ENCODE results near the gene LETM1.

GRCh38 chr4:1767061-1767769 lies 88.7 kb downstream of the LETM1 start:
- TF ChIP-seq, protein P1, sequence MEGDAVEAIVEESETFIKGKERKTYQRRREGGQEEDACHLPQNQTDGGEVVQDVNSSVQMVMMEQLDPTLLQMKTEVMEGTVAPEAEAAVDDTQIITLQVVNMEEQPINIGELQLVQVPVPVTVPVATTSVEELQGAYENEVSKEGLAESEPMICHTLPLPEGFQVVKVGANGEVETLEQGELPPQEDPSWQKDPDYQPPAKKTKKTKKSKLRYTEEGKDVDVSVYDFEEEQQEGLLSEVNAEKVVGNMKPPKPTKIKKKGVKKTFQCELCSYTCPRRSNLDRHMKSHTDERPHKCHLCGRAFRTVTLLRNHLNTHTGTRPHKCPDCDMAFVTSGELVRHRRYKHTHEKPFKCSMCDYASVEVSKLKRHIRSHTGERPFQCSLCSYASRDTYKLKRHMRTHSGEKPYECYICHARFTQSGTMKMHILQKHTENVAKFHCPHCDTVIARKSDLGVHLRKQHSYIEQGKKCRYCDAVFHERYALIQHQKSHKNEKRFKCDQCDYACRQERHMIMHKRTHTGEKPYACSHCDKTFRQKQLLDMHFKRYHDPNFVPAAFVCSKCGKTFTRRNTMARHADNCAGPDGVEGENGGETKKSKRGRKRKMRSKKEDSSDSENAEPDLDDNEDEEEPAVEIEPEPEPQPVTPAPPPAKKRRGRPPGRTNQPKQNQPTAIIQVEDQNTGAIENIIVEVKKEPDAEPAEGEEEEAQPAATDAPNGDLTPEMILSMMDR (IDR thresholded peaks at IDR 0.05): no peak
- no peak for TF ChIP-seq POLR2A (IDR thresholded peaks at IDR 0.05)

Data from adrenal gland (tissue), 5 donors.